MM.1S (cell line): ENCODE data around the gene RAB22A.

Experiments used
- DNase-seq: peaks from one replicate; pipeline ENCODE4 v3.0.0-alpha.2; 2015
- H2AFZ ChIP-seq: fragments of 300-600 bp; sonication (generic); 2 replicates; pipeline ENCODE4 v1.6.0; 2016; ENCODE audit warnings: antibody characterized with exemption, low read length
- H3F3A ChIP-seq: fragments of 300-600 bp; sonication (generic); 2 replicates; pipeline ENCODE4 v1.6.1; 2016; ENCODE audit warnings: mild to moderate bottlenecking, antibody characterized with exemption, low read length, moderate library complexity, mixed read lengths; ENCODE audit not compliant: insufficient read depth
- H3K27ac ChIP-seq: fragments of 300-600 bp; sonication (generic); 2 replicates; pipeline ENCODE4 v1.5.1; 2016; ENCODE audit warnings: mild to moderate bottlenecking, low read length
- H3K27me3 ChIP-seq: fragments of 300-600 bp; sonication (generic); replicated peaks from 2 replicates; pipeline ENCODE4 v1.6.0; 2016; ENCODE audit warnings: low read length; ENCODE audit not compliant: insufficient read depth
- H3K36me3 ChIP-seq: fragments of 300-600 bp; sonication (generic); replicated peaks from 2 replicates; pipeline ENCODE4 v1.6.1; 2016; ENCODE audit warnings: mild to moderate bottlenecking, low read length, mixed read lengths; ENCODE audit not compliant: insufficient read depth
- H3K4me1 ChIP-seq: fragments of 300-600 bp; sonication (generic); 2 replicates; pipeline ENCODE4 v1.6.1; 2016; ENCODE audit warnings: low read length, mixed read lengths
- H3K4me2 ChIP-seq: fragments of 300-600 bp; sonication (generic); 2 replicates; pipeline ENCODE4 v1.6.0; 2016; ENCODE audit warnings: low read depth, low read length
- H3K4me3 ChIP-seq: fragments of 300-600 bp; sonication (generic); 2 replicates; pipeline ENCODE4 v1.5.1; 2016; ENCODE audit warnings: low read length, mixed read lengths
- H3K79me2 ChIP-seq: fragments of 300-600 bp; sonication (generic); 2 replicates; pipeline ENCODE4 v1.6.1; 2016; ENCODE audit warnings: mixed run types, low read length, mixed read lengths
- H3K9ac ChIP-seq: fragments of 300-600 bp; sonication (generic); 2 replicates; pipeline ENCODE4 v1.6.1; 2016; ENCODE audit warnings: low read length, mixed read lengths
- H3K9me2 ChIP-seq: fragments of 300-600 bp; sonication (generic); replicated peaks from 2 replicates; pipeline ENCODE4 v1.6.1; 2016; ENCODE audit warnings: mild to moderate bottlenecking, low read length, mixed read lengths; ENCODE audit not compliant: insufficient read depth
- H3K9me3 ChIP-seq: fragments of 300-600 bp; sonication (generic); replicated peaks from 2 replicates; pipeline ENCODE4 v1.6.1; 2016; ENCODE audit warnings: mild to moderate bottlenecking, low read length, mixed read lengths; ENCODE audit not compliant: insufficient read depth
- H4K20me1 ChIP-seq: fragments of 300-600 bp; sonication (generic); 2 replicates; pipeline ENCODE4 v1.6.1; 2016; ENCODE audit warnings: mild to moderate bottlenecking, low read length, moderate library complexity, mixed read lengths; ENCODE audit not compliant: insufficient read depth
- CTCF ChIP-seq: fragments of 300-600 bp; sonication (generic); IDR thresholded peaks from 2 replicates; pipeline ENCODE4 v1.5.1; 2016; ENCODE audit warnings: antibody characterized with exemption, low read length, mixed read lengths
- EZH2 ChIP-seq: fragments of 300-600 bp; sonication (generic); optimal IDR thresholded peaks from 2 replicates; pipeline ENCODE3; 2017; ENCODE audit warnings: low read depth, mild to moderate bottlenecking, antibody characterized with exemption, low read length, mixed read lengths
- EZH2phosphoT487 ChIP-seq: fragments of 300-600 bp; sonication (generic); IDR thresholded peaks from 2 replicates; pipeline ENCODE4 v1.6.1; 2018; ENCODE audit warnings: antibody characterized with exemption, low read length

The RAB22A gene

GRCh38 chr20:58306421-58307261 is 2.9 kb upstream of the RAB22A start:
- DNase-seq, result peak; percentile 24
- Histone ChIP-seq H3K4me3 (no peak overlapping the region), H3K27ac (peak overlapping the region; percentile 5; the same call in 1 of the 2 replicates), H3K9me2 (no peaks in the 10 kb centered on the region), H3F3A (no peaks in the 10 kb centered on the region), H3K79me2 (peaks cover 19% of the 10 kb centered on the region), H3K9me3 (no peaks in the 10 kb centered on the region), H3K4me1 (0 out of 2 replicates have a peak, but pooled peaks cover 9% of the 10 kb centered on the region), H4K20me1 (no peaks in the 10 kb centered on the region), H3K27me3 (no peaks in the 10 kb centered on the region), H3K36me3 (no peaks in the 10 kb centered on the region), H2AFZ (no peak overlapping the region), H3K4me2 (no peak overlapping the region), H3K9ac (no peak overlapping the region)
- no peak for TF ChIP-seq CTCF
- no peak for TF ChIP-seq EZH2phosphoT487
- no peak for TF ChIP-seq EZH2

- no peaks in the 10 kb centered on the region for H3K9me2 ChIP-seq
- H3K27me3 ChIP-seq, result no peaks in the 10 kb centered on the region
- 0 out of 2 replicates have a peak, but pooled peaks cover 9% of the 10 kb centered on the region for H3K4me1 ChIP-seq
- H3K36me3 ChIP-seq, result no peaks in the 10 kb centered on the region
- TF ChIP-seq EZH2phosphoT487, result no peak
- no peak for TF ChIP-seq CTCF
- no peak for TF ChIP-seq EZH2
- no peaks in the 10 kb centered on the region for H3F3A ChIP-seq
- no peak overlapping the region for H3K9ac ChIP-seq
- no peak overlapping the region for H2AFZ ChIP-seq
- H3K27ac ChIP-seq, result peak overlapping the region; percentile 5; the same call in 1 of the 2 replicates
- no peaks in the 10 kb centered on the region for H3K9me3 ChIP-seq
- no peak overlapping the region for H3K4me2 ChIP-seq
- H4K20me1 ChIP-seq, result no peaks in the 10 kb centered on the region
- H3K4me3 ChIP-seq, result no peak overlapping the region
- H3K79me2 ChIP-seq, result peaks cover 25% of the 10 kb centered on the region
- DNase-seq, result no peak
These were observed 2.2 kb upstream of the RAB22A start for GRCh38 chr20:58307270-58307669.

- peak overlapping the region; percentile 63 for H3K4me2 ChIP-seq
- peaks cover 31% of the 10 kb centered on the region for H3K79me2 ChIP-seq
- no peaks in the 10 kb centered on the region for H3K36me3 ChIP-seq
- TF ChIP-seq CTCF (no peak), EZH2phosphoT487 (no peak), EZH2 (no peak)
- H3K9me2 ChIP-seq, result no peaks in the 10 kb centered on the region
- H3F3A ChIP-seq, result no peaks in the 10 kb centered on the region
- no peak overlapping the region for H3K9ac ChIP-seq
- H3K27ac ChIP-seq, result no peak overlapping the region
- no peak overlapping the region for H3K4me3 ChIP-seq
- 0 out of 2 replicates have a peak, but pooled peaks cover 9% of the 10 kb centered on the region for H3K4me1 ChIP-seq
- no peaks in the 10 kb centered on the region for H3K9me3 ChIP-seq
- no peak overlapping the region for H2AFZ ChIP-seq
- no peaks in the 10 kb centered on the region for H4K20me1 ChIP-seq
- DNase-seq, result no peak
- no peaks in the 10 kb centered on the region for H3K27me3 ChIP-seq
These were observed 1.2 kb upstream of the RAB22A start for GRCh38 chr20:58308290-58308679.
